GM23248 (cell line): ENCODE measurements around the gene FTL.

Experiments used
- EZH2 ChIP-seq: fragments of 200-600 bp; sonication (generic); IDR thresholded peaks from 2 replicates; pipeline ENCODE4 v1.6.1; 2018; ENCODE audit warnings: antibody characterized with exemption, mild to moderate bottlenecking; ENCODE audit not compliant: insufficient read depth, poor library complexity, severe bottlenecking
- EZH2phosphoT487 ChIP-seq: fragments of 200-600 bp; sonication (generic); IDR thresholded peaks from 2 replicates; pipeline ENCODE4 v1.6.1; 2018; ENCODE audit warnings: antibody characterized with exemption, moderate library complexity, mild to moderate bottlenecking, low read depth; ENCODE audit not compliant: insufficient read depth

GRCh38 chr19:48967346-48968178, 2.5 kb downstream of the FTL start:
- TF ChIP-seq EZH2phosphoT487 (no peak), EZH2 (no peak)
